K562 (cell line): ENCODE measurements around the gene HSPE1. TPM values are rescaled to one million over a fixed set of nuclear protein-coding genes. Genes with fewer than 3 reads are reported as not detected.

Experiments
- BMI1 ChIP-seq: fragments of 150-350 bp; IDR thresholded peaks from 2 replicates; pipeline ENCODE4 v1.6.1; 2014; ENCODE audit warnings: low read length
- DDX20 ChIP-seq: fragments of 450-650 bp; IDR thresholded peaks from 2 replicates; pipeline ENCODE4 v1.6.1; 2016; ENCODE audit warnings: missing genetic modification characterization, low read depth, mild to moderate bottlenecking, missing compliant biosample characterization, moderate library complexity
- HNRNPK ChIP-seq: fragments of 200-400 bp; formaldehyde crosslinking; IDR thresholded peaks from one replicate; pipeline ENCODE4 v1.6.1; 2018; ENCODE audit warnings: mild to moderate bottlenecking, low read depth, low read length; ENCODE audit not compliant: poor library complexity, severe bottlenecking
- HNRNPLL ChIP-seq: fragments of 200-400 bp; formaldehyde crosslinking; IDR thresholded peaks from 2 replicates; pipeline ENCODE4 v1.6.1; 2017; ENCODE audit warnings: low read length, low read depth, mild to moderate bottlenecking; ENCODE audit not compliant: poor library complexity, severe bottlenecking
- HSF4 ChIP-seq: fragments of 250-450 bp; sonication (Bioruptor Pico); IDR thresholded peaks from 2 replicates; pipeline ENCODE4 v2.1.2; 2022; ENCODE audit warnings: mild to moderate bottlenecking, moderate library complexity, borderline replicate concordance
- KLF1 ChIP-seq: fragments of 450-650 bp; IDR thresholded peaks from 2 replicates; pipeline ENCODE4 v1.6.1; 2016; ENCODE audit warnings: missing genetic modification characterization, missing compliant biosample characterization
- MIER1 ChIP-seq: fragments of 450-650 bp; IDR thresholded peaks from 2 replicates; pipeline ENCODE4 v1.6.1; 2016; ENCODE audit warnings: antibody characterized with exemption, mild to moderate bottlenecking, low read depth
- NFRKB ChIP-seq: fragments of 450-650 bp; IDR thresholded peaks from 2 replicates; pipeline ENCODE4 v1.6.1; 2016; ENCODE audit warnings: low read depth
- PHB ChIP-seq: fragments of 250-450 bp; sonication (Bioruptor Pico); IDR thresholded peaks from 2 replicates; pipeline ENCODE4 v1.5.0; 2021
- ZC3H4 ChIP-seq: sonication (generic); formaldehyde crosslinking; IDR thresholded peaks from 2 replicates; pipeline ENCODE4 v1.9.0; 2021; ENCODE audit warnings: missing genetic modification reagents, borderline replicate concordance
- polyA plus RNA-seq, 8 experiments: library from polyadenylated mRNA; depleted of rRNA in 4 of 8; stranded (reverse) in 5 of 8; unstranded in 3 of 8; fragments of >200 nt; fragmentation: Nextera tagmentation in 2 of 8; fragmentation: Illumina TruSeq in 1 of 8; extraction: Ambion mirVana in 2 of 8; extraction: Trizol in 1 of 8; gene quantifications; 2 replicates each; pipeline versions ENCODE4 v1.2.1 to v1.2.3, GENCODE V29; 2011 to 2014; ENCODE audit warnings: inconsistent platforms in 1 of 8, missing spikeins in 1 of 8
- total RNA-seq, 7 experiments: library from RNA; depleted of rRNA in 6 of 7; stranded (reverse); fragments of >200 nt in 6 of 7; fragmentation: Illumina TruSeq in 2 of 7; extraction: Trizol in 2 of 7; gene quantifications; 2 replicates each; pipeline versions ENCODE4 v1.2.1 to v1.2.3, GENCODE V29; 2011 to 2021; ENCODE audit warnings: low replicate concordance in 1 of 7
- TF ChIP-seq, protein P1 (sequence below): sonication (generic); formaldehyde crosslinking; IDR thresholded peaks from 2 replicates; pipeline ENCODE4 v1.8.1; 2023; ENCODE audit warnings: missing genetic modification reagents, mild to moderate bottlenecking, borderline replicate concordance
- TF ChIP-seq, protein P2 (sequence below): sonication (generic); formaldehyde crosslinking; IDR thresholded peaks from 2 replicates; pipeline ENCODE4 v1.8.0; 2022; ENCODE audit warnings: missing genetic modification reagents, mild to moderate bottlenecking, borderline replicate concordance
- TF ChIP-seq, protein P3 (sequence below): sonication (generic); formaldehyde crosslinking; IDR thresholded peaks from 2 replicates; pipeline ENCODE4 v1.8.1; 2022; ENCODE audit warnings: missing genetic modification reagents
- TF ChIP-seq, protein P4 (sequence below): sonication (generic); formaldehyde crosslinking; IDR thresholded peaks from 2 replicates; pipeline ENCODE4 v1.8.1; 2023; ENCODE audit warnings: mild to moderate bottlenecking, missing genetic modification reagents

The HSPE1 gene
- total and polyA plus RNA-seq, 9 of the 15 experiments (the other 6 are each of a cell fraction or from before 2014, with no cell fraction given), result 223 to 1,007 (median 612) TPM

DNA sequence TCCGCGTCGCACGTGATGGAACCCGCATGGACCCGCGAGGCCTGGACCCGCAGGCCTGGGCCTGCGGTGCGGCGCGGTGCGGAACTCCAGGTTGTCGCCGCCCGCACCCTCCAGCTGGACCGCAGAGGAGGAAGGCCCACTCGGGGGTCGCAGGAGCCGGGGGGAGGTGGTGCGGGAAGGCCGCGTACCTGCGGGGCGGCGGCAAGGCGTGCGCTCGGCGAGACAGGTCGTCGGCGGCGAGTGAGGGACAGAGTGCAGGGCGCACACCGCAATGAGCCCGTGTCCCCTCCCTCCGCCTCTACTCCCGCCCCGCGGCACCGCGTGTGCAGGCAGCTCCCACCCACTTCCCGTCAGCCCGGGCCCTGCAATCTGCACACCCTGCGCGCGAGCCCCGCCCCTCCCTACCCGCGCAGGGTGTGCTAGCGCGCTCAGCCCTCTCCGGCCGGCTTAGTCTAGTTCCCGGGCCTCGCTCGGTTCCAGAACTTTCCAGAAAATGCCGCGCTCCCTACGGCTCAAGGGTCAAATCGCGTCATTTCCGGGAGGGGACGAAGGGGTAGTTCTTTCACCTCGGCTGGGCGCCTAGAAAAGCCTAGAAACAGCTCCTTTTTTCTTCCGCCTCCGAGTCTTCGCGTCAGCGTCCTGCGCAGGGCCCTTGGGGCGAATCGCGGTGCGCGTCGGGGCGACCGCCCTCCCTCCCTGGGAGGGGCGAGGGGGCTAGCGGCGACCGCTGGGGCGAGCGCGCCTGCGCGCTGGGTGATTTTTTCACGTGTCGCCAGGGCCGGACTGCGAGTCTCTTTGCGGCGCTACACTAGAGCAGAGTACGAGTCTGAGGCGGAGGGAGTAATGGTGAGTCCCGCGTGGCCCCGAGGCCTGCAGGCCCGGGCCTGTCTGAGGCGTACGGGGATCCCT lies at the start of gene HSPE1, which contains the start of gene HSPD1 (continued):
- TF ChIP-seq MIER1, result no peak
- TF ChIP-seq HSF4 (CRISPR knock-in tag), result no peak
- no peak for TF ChIP-seq DDX20 (tag)
- TF ChIP-seq, protein P1, sequence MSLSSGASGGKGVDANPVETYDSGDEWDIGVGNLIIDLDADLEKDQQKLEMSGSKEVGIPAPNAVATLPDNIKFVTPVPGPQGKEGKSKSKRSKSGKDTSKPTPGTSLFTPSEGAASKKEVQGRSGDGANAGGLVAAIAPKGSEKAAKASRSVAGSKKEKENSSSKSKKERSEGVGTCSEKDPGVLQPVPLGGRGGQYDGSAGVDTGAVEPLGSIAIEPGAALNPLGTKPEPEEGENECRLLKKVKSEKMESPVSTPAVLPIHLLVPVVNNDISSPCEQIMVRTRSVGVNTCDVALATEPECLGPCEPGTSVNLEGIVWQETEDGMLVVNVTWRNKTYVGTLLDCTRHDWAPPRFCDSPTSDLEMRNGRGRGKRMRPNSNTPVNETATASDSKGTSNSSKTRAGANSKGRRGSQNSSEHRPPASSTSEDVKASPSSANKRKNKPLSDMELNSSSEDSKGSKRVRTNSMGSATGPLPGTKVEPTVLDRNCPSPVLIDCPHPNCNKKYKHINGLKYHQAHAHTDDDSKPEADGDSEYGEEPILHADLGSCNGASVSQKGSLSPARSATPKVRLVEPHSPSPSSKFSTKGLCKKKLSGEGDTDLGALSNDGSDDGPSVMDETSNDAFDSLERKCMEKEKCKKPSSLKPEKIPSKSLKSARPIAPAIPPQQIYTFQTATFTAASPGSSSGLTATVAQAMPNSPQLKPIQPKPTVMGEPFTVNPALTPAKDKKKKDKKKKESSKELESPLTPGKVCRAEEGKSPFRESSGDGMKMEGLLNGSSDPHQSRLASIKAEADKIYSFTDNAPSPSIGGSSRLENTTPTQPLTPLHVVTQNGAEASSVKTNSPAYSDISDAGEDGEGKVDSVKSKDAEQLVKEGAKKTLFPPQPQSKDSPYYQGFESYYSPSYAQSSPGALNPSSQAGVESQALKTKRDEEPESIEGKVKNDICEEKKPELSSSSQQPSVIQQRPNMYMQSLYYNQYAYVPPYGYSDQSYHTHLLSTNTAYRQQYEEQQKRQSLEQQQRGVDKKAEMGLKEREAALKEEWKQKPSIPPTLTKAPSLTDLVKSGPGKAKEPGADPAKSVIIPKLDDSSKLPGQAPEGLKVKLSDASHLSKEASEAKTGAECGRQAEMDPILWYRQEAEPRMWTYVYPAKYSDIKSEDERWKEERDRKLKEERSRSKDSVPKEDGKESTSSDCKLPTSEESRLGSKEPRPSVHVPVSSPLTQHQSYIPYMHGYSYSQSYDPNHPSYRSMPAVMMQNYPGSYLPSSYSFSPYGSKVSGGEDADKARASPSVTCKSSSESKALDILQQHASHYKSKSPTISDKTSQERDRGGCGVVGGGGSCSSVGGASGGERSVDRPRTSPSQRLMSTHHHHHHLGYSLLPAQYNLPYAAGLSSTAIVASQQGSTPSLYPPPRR (CRISPR knock-in tag), result no peak; the same call in 1 of the 2 replicates
- TF ChIP-seq KLF1, result no peak
- TF ChIP-seq, protein P2, sequence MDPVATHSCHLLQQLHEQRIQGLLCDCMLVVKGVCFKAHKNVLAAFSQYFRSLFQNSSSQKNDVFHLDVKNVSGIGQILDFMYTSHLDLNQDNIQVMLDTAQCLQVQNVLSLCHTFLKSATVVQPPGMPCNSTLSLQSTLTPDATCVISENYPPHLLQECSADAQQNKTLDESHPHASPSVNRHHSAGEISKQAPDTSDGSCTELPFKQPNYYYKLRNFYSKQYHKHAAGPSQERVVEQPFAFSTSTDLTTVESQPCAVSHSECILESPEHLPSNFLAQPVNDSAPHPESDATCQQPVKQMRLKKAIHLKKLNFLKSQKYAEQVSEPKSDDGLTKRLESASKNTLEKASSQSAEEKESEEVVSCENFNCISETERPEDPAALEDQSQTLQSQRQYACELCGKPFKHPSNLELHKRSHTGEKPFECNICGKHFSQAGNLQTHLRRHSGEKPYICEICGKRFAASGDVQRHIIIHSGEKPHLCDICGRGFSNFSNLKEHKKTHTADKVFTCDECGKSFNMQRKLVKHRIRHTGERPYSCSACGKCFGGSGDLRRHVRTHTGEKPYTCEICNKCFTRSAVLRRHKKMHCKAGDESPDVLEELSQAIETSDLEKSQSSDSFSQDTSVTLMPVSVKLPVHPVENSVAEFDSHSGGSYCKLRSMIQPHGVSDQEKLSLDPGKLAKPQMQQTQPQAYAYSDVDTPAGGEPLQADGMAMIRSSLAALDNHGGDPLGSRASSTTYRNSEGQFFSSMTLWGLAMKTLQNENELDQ (CRISPR knock-in tag), result no peak
- no peak for TF ChIP-seq PHB (CRISPR knock-in tag)
- TF ChIP-seq, protein P3, sequence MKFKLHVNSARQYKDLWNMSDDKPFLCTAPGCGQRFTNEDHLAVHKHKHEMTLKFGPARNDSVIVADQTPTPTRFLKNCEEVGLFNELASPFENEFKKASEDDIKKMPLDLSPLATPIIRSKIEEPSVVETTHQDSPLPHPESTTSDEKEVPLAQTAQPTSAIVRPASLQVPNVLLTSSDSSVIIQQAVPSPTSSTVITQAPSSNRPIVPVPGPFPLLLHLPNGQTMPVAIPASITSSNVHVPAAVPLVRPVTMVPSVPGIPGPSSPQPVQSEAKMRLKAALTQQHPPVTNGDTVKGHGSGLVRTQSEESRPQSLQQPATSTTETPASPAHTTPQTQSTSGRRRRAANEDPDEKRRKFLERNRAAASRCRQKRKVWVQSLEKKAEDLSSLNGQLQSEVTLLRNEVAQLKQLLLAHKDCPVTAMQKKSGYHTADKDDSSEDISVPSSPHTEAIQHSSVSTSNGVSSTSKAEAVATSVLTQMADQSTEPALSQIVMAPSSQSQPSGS (CRISPR knock-in tag), result no peak
- TF ChIP-seq NFRKB, result no peak
- no peak for TF ChIP-seq HNRNPK
- peak; percentile 75 for TF ChIP-seq HNRNPLL
- TF ChIP-seq, protein P4, sequence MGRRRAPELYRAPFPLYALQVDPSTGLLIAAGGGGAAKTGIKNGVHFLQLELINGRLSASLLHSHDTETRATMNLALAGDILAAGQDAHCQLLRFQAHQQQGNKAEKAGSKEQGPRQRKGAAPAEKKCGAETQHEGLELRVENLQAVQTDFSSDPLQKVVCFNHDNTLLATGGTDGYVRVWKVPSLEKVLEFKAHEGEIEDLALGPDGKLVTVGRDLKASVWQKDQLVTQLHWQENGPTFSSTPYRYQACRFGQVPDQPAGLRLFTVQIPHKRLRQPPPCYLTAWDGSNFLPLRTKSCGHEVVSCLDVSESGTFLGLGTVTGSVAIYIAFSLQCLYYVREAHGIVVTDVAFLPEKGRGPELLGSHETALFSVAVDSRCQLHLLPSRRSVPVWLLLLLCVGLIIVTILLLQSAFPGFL (CRISPR knock-in tag), result no peak
- TF ChIP-seq BMI1, result no peak
- TF ChIP-seq ZC3H4 (CRISPR knock-in tag), result no peak
